ENCODE results near the gene NLRP1.

NLRP1 gene

DNA sequence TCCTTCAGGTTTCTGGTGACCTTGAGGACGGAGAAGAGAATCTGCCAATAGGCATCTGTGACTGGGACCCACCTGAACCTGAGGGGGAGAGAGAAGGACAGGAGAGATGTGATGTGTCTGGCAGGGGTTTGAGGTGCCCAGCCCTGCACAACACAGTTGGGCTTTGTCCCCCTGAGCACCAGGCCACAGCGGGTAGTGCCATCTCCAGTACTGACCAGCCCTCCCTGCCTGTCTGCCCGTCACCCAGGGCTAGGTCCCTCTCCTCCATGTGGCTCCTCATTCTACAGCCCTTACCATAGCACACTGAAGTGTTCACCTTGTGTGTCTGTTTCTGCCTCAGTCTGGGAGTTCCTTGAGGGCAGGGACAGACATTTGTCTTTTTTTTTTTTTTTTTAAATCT, 30.8 kb downstream of the NLRP1 start:
- H3K27ac ChIP-seq (ENCODE audit: low read depth, low read length) = no peak overlapping the region
- H3K4me3 ChIP-seq (ENCODE audit: low read depth, low read length) = no peak overlapping the region
- H3K36me3 ChIP-seq (ENCODE audit: control insufficient read depth, insufficient read depth, low read length) = no peaks in the 10 kb centered on the region
- H3K27me3 ChIP-seq (ENCODE audit: control insufficient read depth, insufficient read depth, low read length) = no peaks in the 10 kb centered on the region
- no peaks in the 10 kb centered on the region for H3K4me1 ChIP-seq (ENCODE audit: control insufficient read depth, insufficient read depth, low read length)
- H3K9ac ChIP-seq (ENCODE audit: low read depth, low read length) = no peak overlapping the region
- H3K9me3 ChIP-seq (ENCODE audit: control insufficient read depth, insufficient read depth, low read length) = no peaks in the 10 kb centered on the region

DNA sequence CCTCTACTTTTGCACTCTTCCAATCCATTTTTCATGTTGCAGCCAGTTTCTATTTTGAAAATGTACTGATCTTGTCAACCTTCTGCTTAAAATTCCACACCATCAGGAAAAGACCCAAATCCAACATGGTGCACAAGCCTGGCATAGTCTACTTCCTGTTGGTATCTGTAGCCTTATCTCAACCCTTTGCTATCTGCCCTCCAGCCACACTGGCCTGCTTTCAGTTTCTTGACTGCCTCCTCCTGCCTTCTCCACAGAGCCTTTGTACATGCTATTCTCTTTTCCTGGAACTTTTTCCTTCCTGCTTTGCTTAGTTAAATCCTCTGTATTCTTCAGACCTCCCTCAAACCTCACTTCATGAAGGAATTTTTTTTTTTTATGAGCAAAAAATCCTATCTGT, 31.5 kb downstream of the NLRP1 start:
- H3K9me3 ChIP-seq (ENCODE audit: control insufficient read depth, insufficient read depth, low read length) = no peaks in the 10 kb centered on the region
- no peak overlapping the region for H3K9ac ChIP-seq (ENCODE audit: low read depth, low read length)
- no peaks in the 10 kb centered on the region for H3K4me1 ChIP-seq (ENCODE audit: control insufficient read depth, insufficient read depth, low read length)
- no peaks in the 10 kb centered on the region for H3K27me3 ChIP-seq (ENCODE audit: control insufficient read depth, insufficient read depth, low read length)
- no peaks in the 10 kb centered on the region for H3K36me3 ChIP-seq (ENCODE audit: control insufficient read depth, insufficient read depth, low read length)
- no peak overlapping the region for H3K4me3 ChIP-seq (ENCODE audit: low read depth, low read length)
- H3K27ac ChIP-seq (ENCODE audit: low read depth, low read length) = no peak overlapping the region

DNA sequence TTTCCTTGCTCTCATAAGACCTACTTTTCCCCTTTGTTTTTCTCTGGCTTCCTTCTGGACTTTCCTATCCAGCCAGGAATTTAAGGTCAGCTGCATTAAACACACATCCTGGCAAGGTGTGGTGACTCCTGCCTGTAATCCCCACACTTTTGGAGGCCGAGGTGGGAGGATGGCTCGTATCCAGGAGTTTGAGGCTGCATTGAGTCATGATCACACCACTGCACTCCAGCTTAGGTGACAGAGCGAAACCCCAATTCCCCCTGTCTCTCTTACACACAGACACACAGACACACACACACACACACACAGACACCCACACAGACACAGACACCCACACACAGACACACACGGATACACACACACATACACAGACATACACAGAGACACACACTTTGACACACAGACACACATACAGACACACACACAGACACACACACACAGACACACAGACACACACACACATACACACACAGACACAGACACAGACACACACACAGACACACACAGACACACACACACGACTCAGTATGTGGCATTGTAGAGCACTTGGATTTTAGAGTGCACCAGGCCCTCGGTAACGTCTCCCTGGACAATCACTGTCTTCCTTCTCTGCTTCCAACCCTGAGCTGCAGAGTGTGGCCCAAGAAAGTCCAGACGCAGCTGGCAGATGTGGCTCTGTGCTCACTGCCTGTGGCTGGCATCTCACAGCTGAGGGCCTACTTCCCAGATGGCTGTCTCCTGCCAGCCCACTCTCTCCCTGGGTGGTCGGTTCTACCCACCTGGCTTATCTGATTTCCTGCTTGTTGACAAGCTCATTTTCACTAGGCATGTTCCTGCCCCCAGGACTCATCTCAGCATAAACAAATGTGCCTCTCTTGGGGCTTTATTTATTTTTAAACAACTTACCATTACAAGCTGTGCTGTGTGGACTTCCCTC, 39.0 kb downstream of the NLRP1 start:
- H3K4me1 ChIP-seq (ENCODE audit: control insufficient read depth, insufficient read depth, low read length) = peaks cover 7% of the 10 kb centered on the region; the same call in 1 of the 2 replicates
- H3K27ac ChIP-seq (ENCODE audit: low read depth, low read length) = no peak overlapping the region
- no peaks in the 10 kb centered on the region for H3K27me3 ChIP-seq (ENCODE audit: control insufficient read depth, insufficient read depth, low read length)
- no peaks in the 10 kb centered on the region for H3K9me3 ChIP-seq (ENCODE audit: control insufficient read depth, insufficient read depth, low read length)
- H3K36me3 ChIP-seq (ENCODE audit: control insufficient read depth, insufficient read depth, low read length) = no peaks in the 10 kb centered on the region
- no peak overlapping the region for H3K9ac ChIP-seq (ENCODE audit: low read depth, low read length)
- no peak overlapping the region for H3K4me3 ChIP-seq (ENCODE audit: low read depth, low read length)

DNA sequence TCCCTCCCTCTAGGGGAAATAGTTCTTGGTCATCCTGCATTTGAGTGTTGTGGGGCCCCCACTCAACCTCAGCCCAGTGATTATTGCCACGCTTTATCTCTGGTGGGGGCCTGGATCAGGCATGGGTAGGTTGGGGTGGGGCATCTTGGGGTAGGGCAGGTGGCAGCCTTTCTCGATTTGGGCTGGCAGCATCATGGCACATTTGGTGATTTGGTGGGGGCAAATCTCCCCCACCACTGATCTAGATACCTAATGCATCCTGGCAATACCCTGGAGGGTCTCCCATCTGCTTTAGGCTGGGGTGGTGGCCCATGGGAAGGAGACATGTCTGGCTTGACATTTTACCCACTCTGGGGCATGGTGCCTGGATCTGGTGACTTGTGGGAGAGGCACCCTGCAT, 40.2 kb downstream of the NLRP1 start:
- no peaks in the 10 kb centered on the region for H3K36me3 ChIP-seq (ENCODE audit: control insufficient read depth, insufficient read depth, low read length)
- no peak overlapping the region for H3K9ac ChIP-seq (ENCODE audit: low read depth, low read length)
- peaks cover 7% of the 10 kb centered on the region; the same call in 1 of the 2 replicates for H3K4me1 ChIP-seq (ENCODE audit: control insufficient read depth, insufficient read depth, low read length)
- no peak overlapping the region for H3K27ac ChIP-seq (ENCODE audit: low read depth, low read length)
- H3K4me3 ChIP-seq (ENCODE audit: low read depth, low read length) = no peak overlapping the region
- H3K27me3 ChIP-seq (ENCODE audit: control insufficient read depth, insufficient read depth, low read length) = no peaks in the 10 kb centered on the region
- no peaks in the 10 kb centered on the region for H3K9me3 ChIP-seq (ENCODE audit: control insufficient read depth, insufficient read depth, low read length)

- Histone ChIP-seq H3K4me1 (ENCODE audit: control insufficient read depth, insufficient read depth, low read length) (peaks cover 7% of the 10 kb centered on the region; the same call in 1 of the 2 replicates), H3K9ac (ENCODE audit: low read depth, low read length) (no peak overlapping the region), H3K27me3 (ENCODE audit: control insufficient read depth, insufficient read depth, low read length) (no peaks in the 10 kb centered on the region), H3K27ac (ENCODE audit: low read depth, low read length) (no peak overlapping the region), H3K36me3 (ENCODE audit: control insufficient read depth, insufficient read depth, low read length) (no peaks in the 10 kb centered on the region), H3K9me3 (ENCODE audit: control insufficient read depth, insufficient read depth, low read length) (no peaks in the 10 kb centered on the region), H3K4me3 (ENCODE audit: low read depth, low read length) (no peak overlapping the region)
Observed at GRCh38 chr17:5541610-5542202, 42.6 kb downstream of the NLRP1 start.

- Histone ChIP-seq H3K4me1 (ENCODE audit: control insufficient read depth, insufficient read depth, low read length) (peaks cover 7% of the 10 kb centered on the region; the same call in 1 of the 2 replicates), H3K9ac (ENCODE audit: low read depth, low read length) (no peak overlapping the region), H3K36me3 (ENCODE audit: control insufficient read depth, insufficient read depth, low read length) (no peaks in the 10 kb centered on the region), H3K9me3 (ENCODE audit: control insufficient read depth, insufficient read depth, low read length) (no peaks in the 10 kb centered on the region), H3K4me3 (ENCODE audit: low read depth, low read length) (no peak overlapping the region), H3K27ac (ENCODE audit: low read depth, low read length) (no peak overlapping the region), H3K27me3 (ENCODE audit: control insufficient read depth, insufficient read depth, low read length) (no peaks in the 10 kb centered on the region)
Observed at GRCh38 chr17:5540321-5540720, 44.0 kb downstream of the NLRP1 start.

- H3K27me3 ChIP-seq (ENCODE audit: control insufficient read depth, insufficient read depth, low read length) = no peaks in the 10 kb centered on the region
- H3K27ac ChIP-seq (ENCODE audit: low read depth, low read length) = no peak overlapping the region
- H3K4me3 ChIP-seq (ENCODE audit: low read depth, low read length) = no peak overlapping the region
- H3K4me1 ChIP-seq (ENCODE audit: control insufficient read depth, insufficient read depth, low read length) = peaks cover 7% of the 10 kb centered on the region; the same call in 1 of the 2 replicates
- H3K36me3 ChIP-seq (ENCODE audit: control insufficient read depth, insufficient read depth, low read length) = no peaks in the 10 kb centered on the region
- H3K9ac ChIP-seq (ENCODE audit: low read depth, low read length) = no peak overlapping the region
- no peaks in the 10 kb centered on the region for H3K9me3 ChIP-seq (ENCODE audit: control insufficient read depth, insufficient read depth, low read length)
Observed at GRCh38 chr17:5539286-5539685, 45.0 kb downstream of the NLRP1 start.

DNA sequence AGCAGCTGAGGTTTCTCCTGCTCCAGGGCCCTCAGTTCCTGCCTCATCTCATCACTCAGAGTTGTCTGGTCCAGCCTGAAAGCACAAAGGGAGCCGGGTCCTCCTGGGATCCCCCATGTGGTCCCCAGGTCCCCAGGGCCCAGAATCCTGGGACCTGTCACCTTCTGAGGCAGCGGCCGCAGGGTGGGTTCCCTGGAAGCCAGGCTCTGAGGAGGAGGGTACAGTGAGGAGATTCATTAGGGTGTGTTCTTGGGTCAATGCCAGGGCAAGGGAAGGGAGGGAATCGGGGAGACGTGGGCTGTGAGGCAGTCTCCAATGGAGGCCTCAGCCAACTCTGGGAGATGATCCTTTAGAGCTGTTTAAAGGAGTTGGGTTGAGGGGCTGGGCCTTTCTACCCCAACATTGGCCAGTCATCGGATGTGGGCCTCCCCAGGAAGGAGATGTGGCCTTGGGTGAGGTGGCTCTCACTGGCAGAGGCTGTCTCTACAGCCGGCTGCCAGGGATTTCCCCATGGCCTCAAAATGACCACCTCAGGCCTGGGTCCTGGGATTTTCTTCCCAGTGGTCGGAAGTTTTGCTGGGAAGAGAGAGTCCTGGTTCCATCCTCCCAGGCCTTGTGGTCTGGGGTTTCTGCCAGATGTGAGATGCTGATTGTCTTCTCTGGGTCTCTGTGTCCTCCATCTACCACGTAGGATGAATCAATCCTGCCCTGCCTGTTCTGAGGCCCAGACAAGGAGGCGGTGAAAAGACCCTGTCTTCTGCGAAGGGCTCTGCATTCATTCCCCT, 47.3 kb downstream of the NLRP1 start:
- no peaks in the 10 kb centered on the region for H3K36me3 ChIP-seq (ENCODE audit: control insufficient read depth, insufficient read depth, low read length)
- no peak overlapping the region for H3K4me3 ChIP-seq (ENCODE audit: low read depth, low read length)
- H3K27ac ChIP-seq (ENCODE audit: low read depth, low read length) = no peak overlapping the region
- H3K4me1 ChIP-seq (ENCODE audit: control insufficient read depth, insufficient read depth, low read length) = peaks cover 7% of the 10 kb centered on the region; the same call in 1 of the 2 replicates
- no peaks in the 10 kb centered on the region for H3K9me3 ChIP-seq (ENCODE audit: control insufficient read depth, insufficient read depth, low read length)
- H3K9ac ChIP-seq (ENCODE audit: low read depth, low read length) = no peak overlapping the region
- H3K27me3 ChIP-seq (ENCODE audit: control insufficient read depth, insufficient read depth, low read length) = no peaks in the 10 kb centered on the region

DNA sequence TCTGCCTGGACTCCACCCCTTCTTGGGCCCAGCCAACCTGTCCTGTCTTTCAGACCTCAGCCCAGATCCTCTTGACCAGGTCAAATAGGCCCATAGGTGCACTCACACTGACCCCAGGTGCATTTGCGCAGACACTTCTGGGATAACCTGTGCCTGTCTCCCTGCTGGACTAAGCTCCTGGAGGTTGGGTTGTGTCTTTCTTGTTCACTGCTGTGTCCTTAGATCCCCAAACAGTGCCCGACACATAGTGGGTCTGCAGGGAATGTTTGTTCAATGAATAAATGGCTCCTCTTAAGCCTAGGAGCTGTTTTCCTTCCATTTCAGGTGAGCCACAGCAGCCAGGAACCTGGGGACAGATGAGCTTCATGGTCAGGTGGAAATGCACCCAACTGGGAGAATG, 48.9 kb downstream of the NLRP1 start:
- Histone ChIP-seq H3K27me3 (ENCODE audit: control insufficient read depth, insufficient read depth, low read length) (no peaks in the 10 kb centered on the region), H3K36me3 (ENCODE audit: control insufficient read depth, insufficient read depth, low read length) (no peaks in the 10 kb centered on the region), H3K9ac (ENCODE audit: low read depth, low read length) (no peak overlapping the region), H3K27ac (ENCODE audit: low read depth, low read length) (no peak overlapping the region), H3K4me1 (ENCODE audit: control insufficient read depth, insufficient read depth, low read length) (no peaks in the 10 kb centered on the region), H3K4me3 (ENCODE audit: low read depth, low read length) (no peak overlapping the region), H3K9me3 (ENCODE audit: control insufficient read depth, insufficient read depth, low read length) (no peaks in the 10 kb centered on the region)

DNA sequence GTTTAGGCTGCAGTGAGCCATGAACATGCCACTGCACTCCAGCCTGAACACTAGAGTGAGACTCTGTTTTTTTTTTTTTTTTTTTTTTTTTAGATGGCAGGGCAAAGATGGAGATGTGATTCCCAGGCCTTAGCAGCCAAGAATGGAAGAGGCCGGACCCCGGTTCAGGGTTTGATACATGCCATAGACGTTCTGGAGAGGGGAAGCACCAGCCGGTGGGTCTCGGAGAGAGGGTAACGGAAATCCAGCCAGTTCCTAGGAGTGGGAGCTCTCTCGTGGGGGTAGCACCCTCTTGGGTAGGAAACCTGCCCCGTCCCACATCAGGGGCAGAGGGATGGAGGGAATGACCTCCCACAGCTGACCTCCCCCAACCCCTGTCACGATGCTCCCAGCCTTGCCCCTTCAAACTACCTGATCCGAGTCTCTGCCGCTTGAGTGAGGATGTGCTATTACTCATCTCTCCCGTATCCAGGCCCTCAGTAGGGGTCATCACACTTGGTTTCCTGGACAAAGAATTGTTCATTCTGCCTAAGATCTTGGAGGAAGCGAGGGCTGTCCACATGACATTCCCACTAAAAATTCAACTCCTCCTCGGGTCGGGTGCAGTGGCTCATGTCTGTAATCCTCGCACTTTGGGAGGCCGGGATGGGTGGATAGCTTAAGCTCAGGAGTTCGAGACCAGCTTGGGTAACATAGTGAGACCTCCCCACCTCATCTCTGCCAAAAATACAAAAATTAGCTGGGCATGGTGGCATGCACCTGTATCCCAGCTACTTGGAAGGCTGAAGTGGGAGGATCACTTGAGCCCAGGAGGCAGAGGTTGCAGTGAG, 50.6 kb downstream of the NLRP1 start:
- Histone ChIP-seq H3K4me3 (ENCODE audit: low read depth, low read length) (no peak overlapping the region), H3K9me3 (ENCODE audit: control insufficient read depth, insufficient read depth, low read length) (no peaks in the 10 kb centered on the region), H3K27ac (ENCODE audit: low read depth, low read length) (no peak overlapping the region), H3K27me3 (ENCODE audit: control insufficient read depth, insufficient read depth, low read length) (no peaks in the 10 kb centered on the region), H3K4me1 (ENCODE audit: control insufficient read depth, insufficient read depth, low read length) (no peaks in the 10 kb centered on the region), H3K9ac (ENCODE audit: low read depth, low read length) (no peak overlapping the region), H3K36me3 (ENCODE audit: control insufficient read depth, insufficient read depth, low read length) (no peaks in the 10 kb centered on the region)

All from HUES48 (cell line).